BJ (cell line): ENCODE measurements around the gene ZDHHC14. TPM values are rescaled to one million over a fixed set of nuclear protein-coding genes. Genes with fewer than 3 reads are reported as not detected.

Experiments used
- CTCF ChIA-PET: fragments of 350-600 bp; formaldehyde crosslinking; extraction: SDS; loops from one replicate; lab custom pipeline; 2021; ENCODE audit warnings: antibody characterized with exemption, inconsistent platforms; lab: Yijun Ruan, JAX
- POLR2A ChIA-PET: fragments of 300-600 bp; sonication (Branson Sonifier 250); formaldehyde crosslinking; extraction: SDS; loops from one replicate; lab custom pipeline; 2021; ENCODE audit warnings: antibody characterized with exemption; lab: Charles Lee
- DNase-seq: peaks from one replicate; pipeline ENCODE4 v3.0.0-alpha.2; 2011; ENCODE audit warnings: low read depth
- H3K27me3 ChIP-seq: 2 replicates; pipeline ENCODE4 v1.6.0; 2011; ENCODE audit warnings: low read length; ENCODE audit not compliant: control insufficient read depth, insufficient read depth
- H3K36me3 ChIP-seq: 2 replicates; pipeline ENCODE4 v1.5.1; 2011; ENCODE audit warnings: low read length; ENCODE audit not compliant: control insufficient read depth, insufficient read depth
- H3K4me3 ChIP-seq: 2 replicates; pipeline ENCODE4 v1.5.1; 2011; ENCODE audit warnings: low read depth, mild to moderate bottlenecking, control low read depth, low read length
- polyA plus RNA-seq: library from polyadenylated mRNA; depleted of rRNA; stranded (reverse); fragments of >200 nt; gene quantifications from 2 replicates; pipeline ENCODE4 v1.2.3, GENCODE V29; 2011
- TF ChIP-seq, protein P1 (sequence below): IDR thresholded peaks from 2 replicates; pipeline ENCODE4 v1.5.1; 2011; ENCODE audit warnings: low read depth, mild to moderate bottlenecking, control low read depth, inconsistent platforms, low read length, moderate library complexity; ENCODE audit not compliant: insufficient read depth

ZDHHC14 gene
- polyA plus RNA-seq, 1 experiment, result 3.6 TPM

DNA sequence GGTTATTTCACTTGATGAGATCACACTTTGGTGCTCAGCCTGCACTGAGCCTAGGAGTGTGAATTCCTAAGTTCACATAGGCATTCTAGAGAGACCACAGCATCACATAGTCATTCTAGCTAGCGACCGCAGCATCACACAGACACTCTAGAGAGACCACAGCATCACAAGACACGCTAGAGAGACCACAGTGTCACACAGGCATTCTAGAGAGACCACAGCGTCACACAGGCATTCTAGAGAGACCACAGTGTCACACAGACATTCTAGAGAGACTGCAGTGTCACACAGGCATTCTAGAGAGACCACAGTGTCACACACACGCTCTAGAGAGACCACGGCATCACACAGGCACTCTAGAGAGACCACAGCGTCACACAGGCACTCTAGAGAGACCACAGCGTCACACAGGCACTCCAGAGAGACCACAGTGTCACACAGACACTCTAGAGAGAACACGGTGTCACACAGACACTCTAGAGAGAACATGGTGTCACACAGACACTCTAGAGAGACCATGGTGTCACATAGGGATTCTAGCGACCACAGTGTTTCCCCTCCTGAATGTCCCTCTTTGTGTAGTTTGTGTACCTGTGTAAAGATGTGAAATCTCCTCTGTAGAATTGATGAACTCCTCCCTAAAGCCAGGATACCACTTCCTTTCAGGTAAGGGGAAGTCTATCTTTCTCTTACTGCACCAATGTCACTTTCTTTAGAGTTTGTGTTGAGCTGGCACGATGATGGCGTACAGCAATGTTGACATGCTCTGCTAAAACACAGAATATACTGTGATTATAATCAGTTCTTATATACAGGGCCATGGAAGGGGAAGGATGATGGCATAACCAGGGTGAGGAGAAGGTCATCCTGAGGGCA lies 169.4 kb downstream of the ZDHHC14 start:
- DNase-seq, result no peak
- ChIA-PET POLR2A (no interaction called here), CTCF (no interaction called here)

DNA sequence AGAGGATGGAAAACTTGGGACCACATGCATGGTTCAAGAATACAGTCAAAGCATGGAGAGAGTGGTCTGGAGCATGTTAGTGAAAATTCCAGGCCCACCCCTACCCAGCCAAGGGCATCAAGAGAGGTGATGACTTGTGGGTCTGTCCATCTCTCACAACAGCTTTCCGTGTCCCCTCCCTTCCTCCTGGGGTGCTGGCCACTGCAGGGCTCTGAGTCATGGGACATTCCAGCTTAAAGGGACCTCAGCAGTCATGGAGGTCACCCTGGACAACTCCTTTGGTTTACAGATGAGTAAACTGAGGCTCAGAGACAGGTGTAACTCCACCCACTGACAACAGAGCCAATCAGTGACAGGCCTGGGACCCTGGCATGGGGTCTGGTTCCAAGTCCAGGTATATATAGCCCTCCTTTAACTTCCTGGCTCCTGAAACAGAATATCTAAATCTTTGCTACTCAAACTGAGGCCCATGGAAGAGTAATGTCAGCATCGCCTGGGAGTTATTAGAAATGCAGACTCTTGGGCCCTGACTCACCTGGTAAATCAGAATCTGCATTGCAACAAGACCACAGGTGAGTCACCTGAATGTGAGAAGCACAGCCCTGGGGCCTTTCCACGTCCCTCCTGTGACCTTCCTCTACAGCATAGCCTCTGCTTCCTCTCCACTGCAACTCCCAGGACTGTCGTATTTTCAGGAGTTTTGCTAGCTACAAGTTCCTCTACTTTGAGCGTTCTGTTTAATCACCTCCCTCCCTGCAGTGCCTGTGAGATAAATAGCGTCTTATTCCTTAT lies 170.2 kb downstream of the ZDHHC14 start:
- CTCF ChIA-PET, result interaction anchor here (0.5 kb wide), 1 partner anchor 61 kb away, joined by 3 read pairs; no protein-coding TSS in a partner anchor
- POLR2A ChIA-PET, result no interaction called here
- Histone ChIP-seq H3K4me3 (no peak overlapping the region), H3K36me3 (no peaks in the 10 kb centered on the region), H3K27me3 (no peaks in the 10 kb centered on the region)
- TF ChIP-seq, protein P1, sequence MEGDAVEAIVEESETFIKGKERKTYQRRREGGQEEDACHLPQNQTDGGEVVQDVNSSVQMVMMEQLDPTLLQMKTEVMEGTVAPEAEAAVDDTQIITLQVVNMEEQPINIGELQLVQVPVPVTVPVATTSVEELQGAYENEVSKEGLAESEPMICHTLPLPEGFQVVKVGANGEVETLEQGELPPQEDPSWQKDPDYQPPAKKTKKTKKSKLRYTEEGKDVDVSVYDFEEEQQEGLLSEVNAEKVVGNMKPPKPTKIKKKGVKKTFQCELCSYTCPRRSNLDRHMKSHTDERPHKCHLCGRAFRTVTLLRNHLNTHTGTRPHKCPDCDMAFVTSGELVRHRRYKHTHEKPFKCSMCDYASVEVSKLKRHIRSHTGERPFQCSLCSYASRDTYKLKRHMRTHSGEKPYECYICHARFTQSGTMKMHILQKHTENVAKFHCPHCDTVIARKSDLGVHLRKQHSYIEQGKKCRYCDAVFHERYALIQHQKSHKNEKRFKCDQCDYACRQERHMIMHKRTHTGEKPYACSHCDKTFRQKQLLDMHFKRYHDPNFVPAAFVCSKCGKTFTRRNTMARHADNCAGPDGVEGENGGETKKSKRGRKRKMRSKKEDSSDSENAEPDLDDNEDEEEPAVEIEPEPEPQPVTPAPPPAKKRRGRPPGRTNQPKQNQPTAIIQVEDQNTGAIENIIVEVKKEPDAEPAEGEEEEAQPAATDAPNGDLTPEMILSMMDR, result no peak
- no peak for DNase-seq

More for the DNA sequence above, 169.4 kb downstream of the ZDHHC14 start:
- H3K36me3 ChIP-seq, result no peaks in the 10 kb centered on the region
- H3K4me3 ChIP-seq, result no peak overlapping the region
- TF ChIP-seq, protein P1, result no peak
- no peaks in the 10 kb centered on the region for H3K27me3 ChIP-seq

DNA sequence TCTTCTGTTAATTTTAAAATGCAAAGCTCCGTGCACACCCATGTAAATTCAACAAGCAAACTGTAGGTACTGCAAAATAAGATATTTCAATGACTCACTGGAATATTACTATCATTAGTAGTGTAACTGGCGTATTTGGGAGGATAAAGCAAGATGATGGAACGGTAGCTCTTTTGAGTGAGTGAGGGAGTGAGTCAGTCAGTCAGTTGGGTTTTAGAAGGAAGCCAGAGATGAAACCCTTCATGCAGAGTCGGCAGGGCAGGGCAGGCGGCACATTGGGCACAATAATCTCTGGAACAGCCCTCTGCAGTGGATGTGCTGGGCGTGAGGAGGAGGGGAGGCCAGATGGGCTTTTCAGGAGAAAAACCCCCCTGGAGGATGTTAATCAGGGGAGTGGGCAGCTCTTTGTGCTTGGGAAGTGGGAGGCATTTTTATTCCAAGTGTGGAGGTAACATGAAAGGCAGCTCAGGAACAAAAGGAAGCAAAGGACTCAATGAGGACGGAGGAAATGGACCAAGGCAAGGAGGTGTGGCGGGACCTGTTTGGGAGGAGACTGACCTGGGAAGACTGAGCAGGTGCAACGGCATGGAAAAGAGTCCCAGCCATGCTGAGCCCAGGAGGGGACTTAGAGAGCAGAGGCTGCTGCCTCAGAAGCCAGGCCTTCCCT lies 171.2 kb downstream of the ZDHHC14 start:
- Histone ChIP-seq H3K27me3 (no peaks in the 10 kb centered on the region), H3K4me3 (no peak overlapping the region), H3K36me3 (no peaks in the 10 kb centered on the region)
- POLR2A ChIA-PET, result no interaction called here
- TF ChIP-seq, protein P1, result no peak
- no peak for DNase-seq
- CTCF ChIA-PET, result no interaction called here

DNA sequence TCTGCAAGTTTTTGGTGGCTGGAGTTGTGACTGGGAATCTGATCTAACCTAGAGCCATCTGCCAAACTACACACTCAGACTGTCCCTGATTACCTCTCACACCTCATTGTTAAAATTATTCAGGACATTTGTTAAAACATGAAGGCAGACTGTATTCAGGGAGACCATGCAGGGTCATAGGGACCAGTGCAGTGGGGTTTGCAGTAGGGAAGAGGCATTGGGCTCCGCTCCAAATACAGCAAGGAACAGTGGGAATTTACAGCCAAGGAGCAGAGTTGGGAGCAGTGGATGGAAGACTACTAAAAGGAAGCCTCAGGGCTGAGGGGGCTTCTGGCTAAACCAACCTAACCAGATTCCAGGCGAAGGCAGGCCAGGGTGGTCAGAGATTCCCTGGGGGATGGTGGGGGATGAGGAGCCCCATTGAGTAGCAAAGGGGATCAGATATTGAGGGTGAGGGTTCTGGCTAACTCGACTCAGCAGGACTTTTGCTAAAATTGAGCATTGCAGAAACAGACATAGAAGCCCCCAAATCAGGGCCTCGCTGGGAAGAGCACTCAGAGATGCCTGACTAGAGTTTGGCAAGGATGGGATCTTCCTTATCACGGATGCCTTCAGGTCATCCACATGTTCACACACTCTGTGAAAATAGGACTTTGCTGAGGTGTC lies 172.0 kb downstream of the ZDHHC14 start:
- Histone ChIP-seq H3K36me3 (no peaks in the 10 kb centered on the region), H3K27me3 (no peaks in the 10 kb centered on the region), H3K4me3 (no peak overlapping the region)
- ChIA-PET CTCF (no interaction called here), POLR2A (no interaction called here)
- DNase-seq, result no peak
- TF ChIP-seq, protein P1, result no peak
